Heart left ventricle (tissue), 16 donors: ENCODE measurements around the gene AICDA. TPM values are rescaled to one million over a fixed set of nuclear protein-coding genes. Genes with fewer than 3 reads are reported as not detected.

ENCODE experiments used
- ATAC-seq, 4 donors: fragments of 200-7000 bp; cut with Tn5 transposase; one replicate each; pipeline ENCODE4 v1.9.1; 2020 to 2022; ENCODE audit warnings: moderate library complexity in 4 of 4, mild to moderate bottlenecking in 3 of 4, moderate number of reproducible peaks in 1 of 4
- DNase-seq, 5 donors: peaks; one replicate each; pipeline ENCODE4 v3.0.0-alpha.2; 2020
- H3K27ac ChIP-seq, 12 donors: fragments of 200-600 bp; sonication (generic) in 4 of 12; one replicate each; pipeline versions ENCODE4 v1.5.0 to v1.8.0; 2016 to 2022; ENCODE audit warnings: mild to moderate bottlenecking in 2 of 12
- H3K27me3 ChIP-seq, 9 donors: fragments of 200-600 bp; sonication (generic) in 2 of 9; one replicate each; pipeline versions ENCODE4 v1.5.1 to v1.8.0; 2016 to 2022; ENCODE audit warnings: mild to moderate bottlenecking in 3 of 9
- H3K36me3 ChIP-seq, 9 donors: fragments of 200-600 bp; sonication (generic) in 2 of 9; one replicate each; pipeline versions ENCODE4 v1.5.0 to v1.8.0; 2018 to 2022; ENCODE audit warnings: mild to moderate bottlenecking in 2 of 9
- H3K4me1 ChIP-seq, 12 donors: fragments of 200-600 bp; sonication (generic) in 4 of 12; one replicate each; pipeline versions ENCODE4 v1.5.0 to v1.8.0; 2016 to 2022; ENCODE audit warnings: mild to moderate bottlenecking in 3 of 12
- H3K4me3 ChIP-seq, 12 donors: fragments of 200-600 bp; sonication (generic) in 4 of 12; one replicate each; pipeline versions ENCODE4 v1.5.0 to v1.8.0; 2017 to 2022; ENCODE audit warnings: mild to moderate bottlenecking in 9 of 12, moderate library complexity in 4 of 12
- H3K9me3 ChIP-seq, 12 donors: fragments of 200-600 bp; sonication (generic) in 4 of 12; one replicate each; pipeline versions ENCODE4 v1.5.0 to v1.8.0; 2016 to 2022; ENCODE audit warnings: mild to moderate bottlenecking in 1 of 12
- CTCF ChIP-seq, 12 donors: fragments of 200-600 bp; sonication (generic) in 4 of 12; IDR thresholded peaks; one replicate each; pipeline versions ENCODE4 v1.5.0 to v1.8.0; 2018 to 2022; ENCODE audit warnings: antibody characterized with exemption in 12 of 12, mild to moderate bottlenecking in 5 of 12
- POLR2A ChIP-seq, 2 donors: fragments of 450-650 bp; IDR thresholded peaks; one replicate each; pipeline ENCODE4 v1.6.1; 2017; ENCODE audit warnings: antibody characterized with exemption in 2 of 2, mild to moderate bottlenecking in 2 of 2, moderate library complexity in 2 of 2
- WGBS, 4 donors: extraction: QIAGEN DNeasy Blood & Tissue Kit in 2 of 4; methylation state at CpG; one replicate each; pipeline versions ENCODE4 v1.1.5 to v1.1.7; 2013 to 2018; 5-methylcytosine and 5-hydroxymethylcytosine counted together
- intact Hi-C, 10 donors: fragments of 100-400 bp; cut with DNase I; formaldehyde crosslinking; loops; one replicate each; pipeline versions ENCODE4 v1.11.1 to v1.14.2; 2022
- polyA plus RNA-seq, 2 donors: library from polyadenylated mRNA; stranded (reverse); fragments of 200-250 nt; gene quantifications; one replicate each; pipeline ENCODE4 v1.2.3, GENCODE V29; 2013
- total RNA-seq, 9 donors: library from RNA; depleted of rRNA in 2 of 9; stranded (reverse); fragments of >200 nt in 2 of 9; fragmentation: NEBNext Ultra II Directional in 3 of 9; extraction: Animal tissue kit (Norgen Biotek cat#: 25700) in 3 of 9; gene quantifications; one replicate each; pipeline versions ENCODE4 v1.1.0 to v1.2.4, GENCODE V29; 2016 to 2023
- donor health status: ischemic (EF 13 %, LVEDD 7.1; RV severe dilation, severe dysfunction).
- donor health status: healthy with polysubstance abuse.
- donor health status: DM: no; HTN: yes; CAD: no.
- donor health status: DM: no; HTN: no; CAD: no.
- donor health status: ischemic (EF 25% LVEDD 6.9; RV normal size, moderate dysfunction).
- donor health status: ischemic (EF 25% LVEDD 5.7; RV mildly dilated, moderate dysfunction).
- donor health status: healthy.
- donor health status: DM: yes; HTN: yes; CAD: no.
- donor health status: ischemic (EF 35%, LVEDD 5.7; RV mildly dilated, moderate dysfunction).
- donor health status: nonischemic (EF 11% LVEDD 7.7; RV severe dilation, severe dysfunction).
- donor health status: DM: yes; HTN: yes; CAD: no.
- donor health status: PGD.
- donor health status: ischemic (EF 29% LVEDD 5.4; RV normal size, mild dysfunction).
- donor health status: nonischemic (EF 23%, LVEDD 6.1; RV moderate dilation, normal function).

The AICDA gene
- total and polyA plus RNA-seq, 11 donors = 0.08 TPM; not detected in 10

- WGBS, 4 donors = 90 to 96% (median 95%) methylated on average over 1 of the region's 1 CpG
- intact Hi-C loops = no loop called here
Measured at GRCh38 chr12:8642775-8643174, 30.1 kb upstream of the AICDA start.

GRCh38 chr12:8639936-8640335 is 27.3 kb upstream of the AICDA start:
- Histone ChIP-seq H3K27ac (no peak overlapping the region), H3K4me3 (no peak overlapping the region), H3K4me1 (peaks cover 0 to 4% (median 0%) of the 10 kb centered on the region in 12 donors), H3K36me3 (no peaks in the 10 kb centered on the region), H3K9me3 (no peaks in the 10 kb centered on the region), H3K27me3 (no peaks in the 10 kb centered on the region)
- ATAC-seq (no peak), DNase-seq (no peak)
- intact Hi-C loops = no loop called here
- WGBS, 4 donors = 79 to 93% (median 84%) methylated on average over 2 of the region's 2 CpGs
- no peak for TF ChIP-seq CTCF (IDR thresholded peaks at IDR 0.05)

More at GRCh38 chr12:8642775-8643174, 30.1 kb upstream of the AICDA start:
- no peak overlapping the region for H3K4me3 ChIP-seq
- ATAC-seq (no peak), DNase-seq (no peak)
- H3K9me3 ChIP-seq = no peaks in the 10 kb centered on the region
- peaks cover 0 to 7% (median 0%) of the 10 kb centered on the region in 9 donors for H3K36me3 ChIP-seq
- no peaks in the 10 kb centered on the region for H3K4me1 ChIP-seq
- TF ChIP-seq POLR2A (IDR thresholded peaks at IDR 0.05) (no peak), CTCF (IDR thresholded peaks at IDR 0.05) (no peak)
- H3K27me3 ChIP-seq = no peaks in the 10 kb centered on the region
- no peak overlapping the region for H3K27ac ChIP-seq

GRCh38 chr12:8638951-8639350 is 26.3 kb upstream of the AICDA start:
- H3K4me3 ChIP-seq = no peak overlapping the region
- H3K9me3 ChIP-seq = no peaks in the 10 kb centered on the region
- H3K27me3 ChIP-seq = no peaks in the 10 kb centered on the region
- intact Hi-C loops = no loop called here
- H3K27ac ChIP-seq = no peak overlapping the region
- no peak for ATAC-seq
- TF ChIP-seq POLR2A (IDR thresholded peaks at IDR 0.05) = no peak
- TF ChIP-seq CTCF (IDR thresholded peaks at IDR 0.05) = no peak
- WGBS, 4 donors = 84 to 87% (median 86%) methylated on average over 4 of the region's 4 CpGs
- no peak for DNase-seq
- H3K36me3 ChIP-seq = no peaks in the 10 kb centered on the region
- H3K4me1 ChIP-seq = peaks cover 0 to 4% (median 0%) of the 10 kb centered on the region in 12 donors

GRCh38 chr12:8637666-8638065 is 25.0 kb upstream of the AICDA start:
- H3K4me1 ChIP-seq = peaks cover 0 to 4% (median 0%) of the 10 kb centered on the region in 12 donors
- intact Hi-C loops = no loop called here
- no peaks in the 10 kb centered on the region for H3K9me3 ChIP-seq
- H3K27ac ChIP-seq = no peak overlapping the region
- H3K36me3 ChIP-seq = no peaks in the 10 kb centered on the region
- ATAC-seq (no peak), DNase-seq (no peak)
- H3K4me3 ChIP-seq = no peak overlapping the region
- TF ChIP-seq POLR2A (IDR thresholded peaks at IDR 0.05) (no peak), CTCF (IDR thresholded peaks at IDR 0.05) (no peak)
- WGBS, 4 donors = 83 to 97% (median 92%) methylated on average over 3 to 4 of the region's 4 CpGs
- no peaks in the 10 kb centered on the region for H3K27me3 ChIP-seq
